DOHH2 (cell line): ENCODE measurements around the gene AHNAK.

ENCODE experiments used
- EZH2phosphoT487 ChIP-seq: fragments of 200-600 bp; sonication (generic); IDR thresholded peaks from 2 replicates; pipeline ENCODE4 v1.6.1; 2017; ENCODE audit warnings: borderline replicate concordance, mild to moderate bottlenecking, antibody characterized with exemption, low read length, moderate library complexity, mixed read lengths
- TF ChIP-seq, protein P1 (sequence below): fragments of 200-600 bp; sonication (generic); IDR thresholded peaks from one replicate; pipeline ENCODE4 v1.5.1; 2014; ENCODE audit warnings: antibody characterized with exemption, mild to moderate bottlenecking, low read depth, low read length; ENCODE audit not compliant: poor library complexity, severe bottlenecking

- TF ChIP-seq, protein P1, sequence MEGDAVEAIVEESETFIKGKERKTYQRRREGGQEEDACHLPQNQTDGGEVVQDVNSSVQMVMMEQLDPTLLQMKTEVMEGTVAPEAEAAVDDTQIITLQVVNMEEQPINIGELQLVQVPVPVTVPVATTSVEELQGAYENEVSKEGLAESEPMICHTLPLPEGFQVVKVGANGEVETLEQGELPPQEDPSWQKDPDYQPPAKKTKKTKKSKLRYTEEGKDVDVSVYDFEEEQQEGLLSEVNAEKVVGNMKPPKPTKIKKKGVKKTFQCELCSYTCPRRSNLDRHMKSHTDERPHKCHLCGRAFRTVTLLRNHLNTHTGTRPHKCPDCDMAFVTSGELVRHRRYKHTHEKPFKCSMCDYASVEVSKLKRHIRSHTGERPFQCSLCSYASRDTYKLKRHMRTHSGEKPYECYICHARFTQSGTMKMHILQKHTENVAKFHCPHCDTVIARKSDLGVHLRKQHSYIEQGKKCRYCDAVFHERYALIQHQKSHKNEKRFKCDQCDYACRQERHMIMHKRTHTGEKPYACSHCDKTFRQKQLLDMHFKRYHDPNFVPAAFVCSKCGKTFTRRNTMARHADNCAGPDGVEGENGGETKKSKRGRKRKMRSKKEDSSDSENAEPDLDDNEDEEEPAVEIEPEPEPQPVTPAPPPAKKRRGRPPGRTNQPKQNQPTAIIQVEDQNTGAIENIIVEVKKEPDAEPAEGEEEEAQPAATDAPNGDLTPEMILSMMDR = no peak
- TF ChIP-seq EZH2phosphoT487 = no peak
Observed at GRCh38 chr11:62419943-62420342, 126.7 kb downstream of the AHNAK start.
